DMS 273 (cell line): Measurements from ENCODE around the gene CRISP1.
"Not testable (repeated sequence)": the region's sequence is repeated elsewhere in the genome, so short reads cannot be mapped to it uniquely, and the experiment has no call there.

Source experiments
- DNase-seq: peaks from one replicate; lab custom pipeline; 2025; ENCODE audit not compliant: unreplicated experiment; lab: John Stamatoyannopoulos, UW

Gene CRISP1

DNA sequence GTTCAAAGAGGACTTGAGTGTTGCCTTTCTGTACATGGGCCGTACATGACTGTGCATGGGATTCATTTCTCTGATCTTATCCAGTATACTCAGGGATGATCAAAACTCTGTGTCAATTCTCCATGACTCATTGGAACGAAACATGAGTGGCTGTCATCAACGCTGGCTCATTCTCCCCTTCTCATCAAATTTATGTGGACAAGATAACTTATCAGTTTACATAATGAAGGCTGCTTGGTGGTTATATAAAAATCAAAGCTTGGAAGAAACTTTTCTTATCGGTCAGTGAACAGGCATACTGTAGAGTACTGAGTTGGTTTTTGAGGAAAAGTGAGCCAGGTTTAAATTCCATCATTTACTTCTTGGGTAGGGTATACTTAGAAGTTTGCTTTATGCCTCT lies 24.9 kb downstream of the CRISP1 start:
- DNase-seq: no peak

DNA sequence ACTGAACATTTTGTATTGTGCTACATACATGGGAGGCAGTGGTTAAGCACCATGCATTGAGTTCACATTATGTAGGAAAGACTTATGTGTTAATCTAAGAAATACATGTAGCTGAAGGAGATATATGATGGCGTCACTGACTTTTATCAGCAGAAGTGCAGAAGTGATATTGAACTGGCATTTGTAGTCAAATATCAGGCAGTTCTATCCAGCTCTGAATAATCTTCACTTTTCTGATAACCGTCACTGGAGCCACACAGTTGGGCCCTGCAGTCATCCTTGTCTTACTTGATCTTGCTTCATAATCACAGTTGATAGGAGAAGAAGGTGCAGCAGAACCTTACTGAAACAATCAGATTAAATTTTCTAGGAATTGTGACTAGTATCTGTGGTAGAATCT lies 26.4 kb downstream of the CRISP1 start:
- DNase-seq: no peak

GRCh38 chr6:49839162-49839561 lies 27.2 kb downstream of the CRISP1 start:
- DNase-seq: no peak

- DNase-seq: no peak
Measured at GRCh38 chr6:49835140-49835539, 31.2 kb downstream of the CRISP1 start.

GRCh38 chr6:49833386-49833785 lies 32.9 kb downstream of the CRISP1 start:
- no peak for DNase-seq

- DNase-seq: no peak
Measured at GRCh38 chr6:49826743-49827406, 39.5 kb downstream of the CRISP1 start.

GRCh38 chr6:49815166-49815565 lies 51.2 kb downstream of the CRISP1 start:
- no peak for DNase-seq

DNA sequence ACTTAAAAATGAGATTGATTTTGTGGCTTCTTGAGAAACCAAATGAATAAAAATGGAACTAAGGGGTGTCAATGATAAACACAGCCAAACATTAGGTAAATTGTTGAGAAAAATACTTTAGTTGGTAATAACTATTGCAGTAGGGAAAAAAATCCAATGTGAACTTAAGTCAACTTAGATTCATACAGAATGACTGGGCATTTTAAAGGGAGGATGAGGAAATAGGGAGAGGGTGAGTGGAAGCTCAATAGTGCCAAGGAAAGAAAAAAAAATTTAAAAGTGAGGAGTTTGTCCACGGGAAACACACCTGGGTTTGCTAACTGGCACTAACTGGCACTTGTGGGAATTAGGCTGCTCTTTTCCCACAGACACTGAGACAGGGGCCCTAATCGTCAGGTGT lies 53.1 kb downstream of the CRISP1 start:
- DNase-seq: no peak

DNA sequence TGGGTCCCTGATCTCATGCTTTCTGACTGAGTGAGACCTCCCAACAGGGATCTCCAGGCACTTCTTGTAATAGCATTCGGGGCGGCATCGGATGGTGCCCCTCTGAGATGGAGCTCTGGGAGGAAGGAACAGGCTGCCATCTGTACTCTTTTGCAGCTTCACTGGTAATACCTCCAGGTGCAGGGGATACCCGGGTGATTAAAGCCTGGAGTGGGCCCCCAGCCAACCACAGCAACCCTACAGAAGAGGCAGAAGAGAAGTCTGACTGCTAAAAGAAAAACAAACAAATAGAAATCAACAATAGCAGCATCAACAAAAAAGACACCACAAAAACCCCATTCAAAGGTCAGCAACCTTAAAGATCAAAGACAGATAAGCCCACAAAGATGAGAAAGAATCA lies 60.2 kb downstream of the CRISP1 start:
- DNase-seq: no peak

DNA sequence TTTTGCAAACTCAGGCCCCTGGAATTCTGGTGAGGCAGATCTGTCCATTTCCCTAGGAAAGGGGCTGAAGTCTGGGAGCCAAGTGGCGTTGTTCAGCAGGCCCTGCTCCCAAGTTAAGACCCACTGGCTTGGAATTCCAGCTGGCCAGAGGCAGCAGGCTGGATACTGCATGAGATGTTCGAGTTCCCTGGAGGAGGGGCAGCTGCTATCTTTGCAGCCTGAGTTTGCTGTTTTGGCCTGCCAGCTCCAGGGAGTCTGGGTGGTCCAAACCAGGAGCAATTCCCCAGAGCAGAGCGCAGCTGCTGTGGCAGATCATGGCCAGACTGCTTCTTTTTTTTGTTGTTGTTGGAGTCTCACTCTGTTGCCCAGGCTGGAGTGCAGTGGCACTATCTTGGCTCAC lies 61.1 kb downstream of the CRISP1 start:
- DNase-seq: no peak

DNA sequence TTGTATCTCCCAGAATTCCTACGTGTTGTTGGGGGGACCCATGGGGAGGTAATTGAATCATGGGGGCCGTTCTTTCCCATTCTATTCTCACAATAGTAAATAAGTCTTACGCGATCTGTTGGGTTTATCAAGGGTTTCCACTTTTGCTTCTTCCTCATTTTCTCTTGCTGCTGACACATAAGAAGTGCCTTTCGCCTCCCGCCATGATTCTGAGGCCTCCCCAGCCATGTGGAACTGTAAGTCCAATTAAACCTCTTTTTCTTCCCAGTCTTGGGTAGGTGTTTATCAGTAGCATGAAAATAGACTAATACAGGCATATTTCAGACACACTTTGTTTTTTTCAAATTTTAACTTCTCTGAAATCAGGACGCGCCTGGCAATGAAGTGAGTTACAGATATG lies 64.8 kb downstream of the CRISP1 start:
- DNase-seq: no peak

DNA sequence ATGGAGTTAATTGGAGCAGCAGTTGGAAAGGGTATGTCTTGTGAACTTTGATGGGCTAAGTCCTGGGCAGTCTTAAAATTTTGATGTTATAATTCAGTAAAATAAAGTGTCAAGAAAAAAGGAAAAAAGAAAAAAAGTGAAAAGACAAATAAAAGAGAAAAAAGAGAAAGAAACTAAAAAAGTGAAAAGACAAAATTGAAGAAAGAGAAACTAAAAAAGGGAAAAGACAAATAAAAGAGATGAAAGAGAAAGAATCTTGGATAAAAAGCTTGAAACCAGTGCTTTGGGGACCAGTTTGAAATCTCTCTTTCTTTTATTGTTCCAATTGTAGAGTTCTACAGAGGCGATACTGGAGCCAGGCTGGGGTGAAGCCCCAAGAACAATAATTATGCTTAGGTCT lies 67.2 kb downstream of the CRISP1 start:
- DNase-seq: no peak

GRCh38 chr6:49796842-49797455 lies 69.4 kb downstream of the CRISP1 start:
- not testable (repeated sequence) for DNase-seq

GRCh38 chr6:49790341-49790740 lies 76.0 kb downstream of the CRISP1 start:
- no peak for DNase-seq

DNA sequence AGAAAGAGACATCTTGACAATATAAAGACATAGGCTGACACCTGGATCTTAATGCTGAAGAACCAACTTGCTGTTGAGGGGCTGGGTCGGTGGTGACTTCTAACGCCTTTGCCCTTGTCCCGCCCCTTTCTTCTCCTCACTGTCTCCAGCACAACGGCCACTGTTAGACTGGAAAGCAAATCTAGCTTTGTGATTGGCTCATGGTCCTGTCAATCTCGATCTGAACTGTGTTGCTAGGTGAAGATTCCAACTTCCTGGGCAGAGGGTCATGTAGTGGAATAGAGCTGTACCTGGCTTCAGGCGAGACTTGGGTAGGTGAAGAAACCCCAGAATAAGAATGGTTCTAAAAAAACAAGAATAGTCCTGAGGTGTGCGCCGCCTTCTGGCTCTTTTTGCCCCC lies 79.2 kb downstream of the CRISP1 start, which contains the start of gene PGK2:
Gene PGK2, minus strand, starts transcription at position 110 of the 400 bp plus-strand sequence. Its CDS starts 98 bp downstream, at position 12.
- DNase-seq: peak; percentile 56

GRCh38 chr6:49784272-49784671 lies 82.1 kb downstream of the CRISP1 start:
- no peak for DNase-seq
